IMR-90 (cell line): ENCODE results near the gene LEP.

Experiments used
- RCOR1 ChIP-seq: IDR thresholded peaks from 2 replicates; pipeline ENCODE4 v1.6.1; 2012; ENCODE audit warnings: mild to moderate bottlenecking, low read length, improper control_type of control experiment; ENCODE audit not compliant: insufficient replicate concordance
- RFX5 ChIP-seq: IDR thresholded peaks from 2 replicates; pipeline ENCODE4 v1.8.0; 2012; ENCODE audit warnings: low read depth, mild to moderate bottlenecking, low read length, moderate library complexity
- SMC3 ChIP-seq: fragments of 150-350 bp; IDR thresholded peaks from 2 replicates; pipeline ENCODE4 v1.6.1; 2016; ENCODE audit warnings: low read depth, mild to moderate bottlenecking, antibody characterized with exemption, low read length, moderate library complexity
- TF ChIP-seq, protein P1 (sequence below): conservative IDR thresholded peaks from 2 replicates; pipeline ENCODE4 v1.5.1; 2012; ENCODE audit warnings: mild to moderate bottlenecking, low read depth, low read length, improper control_type of control experiment

DNA sequence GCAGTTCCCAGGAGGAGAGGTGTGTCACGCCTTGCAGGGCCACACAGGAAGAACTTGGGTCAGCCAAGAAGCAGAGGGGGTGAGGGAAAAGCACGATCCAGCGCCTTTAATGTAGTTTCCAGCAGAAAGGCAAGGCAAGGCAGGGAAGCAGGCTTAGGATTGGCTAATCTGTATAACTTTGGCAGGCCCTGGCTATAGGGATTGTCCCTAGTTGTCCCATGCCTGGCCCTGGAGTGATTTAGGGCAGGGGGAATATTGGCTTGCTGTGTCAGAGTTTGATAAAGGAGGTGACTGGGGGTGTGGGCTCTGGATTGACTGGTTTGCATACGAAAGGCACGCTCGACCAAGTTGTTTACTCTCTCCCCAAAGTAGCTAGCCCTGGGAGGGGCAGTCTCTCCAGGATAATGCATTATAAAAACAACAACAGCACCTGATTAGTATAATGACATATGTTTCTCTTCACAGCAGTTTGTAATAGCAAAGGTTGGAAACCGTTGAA is 58.1 kb downstream of the LEP start:
- TF ChIP-seq, protein P1, sequence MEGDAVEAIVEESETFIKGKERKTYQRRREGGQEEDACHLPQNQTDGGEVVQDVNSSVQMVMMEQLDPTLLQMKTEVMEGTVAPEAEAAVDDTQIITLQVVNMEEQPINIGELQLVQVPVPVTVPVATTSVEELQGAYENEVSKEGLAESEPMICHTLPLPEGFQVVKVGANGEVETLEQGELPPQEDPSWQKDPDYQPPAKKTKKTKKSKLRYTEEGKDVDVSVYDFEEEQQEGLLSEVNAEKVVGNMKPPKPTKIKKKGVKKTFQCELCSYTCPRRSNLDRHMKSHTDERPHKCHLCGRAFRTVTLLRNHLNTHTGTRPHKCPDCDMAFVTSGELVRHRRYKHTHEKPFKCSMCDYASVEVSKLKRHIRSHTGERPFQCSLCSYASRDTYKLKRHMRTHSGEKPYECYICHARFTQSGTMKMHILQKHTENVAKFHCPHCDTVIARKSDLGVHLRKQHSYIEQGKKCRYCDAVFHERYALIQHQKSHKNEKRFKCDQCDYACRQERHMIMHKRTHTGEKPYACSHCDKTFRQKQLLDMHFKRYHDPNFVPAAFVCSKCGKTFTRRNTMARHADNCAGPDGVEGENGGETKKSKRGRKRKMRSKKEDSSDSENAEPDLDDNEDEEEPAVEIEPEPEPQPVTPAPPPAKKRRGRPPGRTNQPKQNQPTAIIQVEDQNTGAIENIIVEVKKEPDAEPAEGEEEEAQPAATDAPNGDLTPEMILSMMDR, result no peak
- no peak for TF ChIP-seq RFX5
- TF ChIP-seq RCOR1, result no peak
- no peak for TF ChIP-seq SMC3
